Measurements from ENCODE around the gene FMNL2.

- no peak for TF ChIP-seq CTCF (IDR thresholded peaks at IDR 0.05)
- TF ChIP-seq POLR2A (IDR thresholded peaks at IDR 0.05): no peak
Measured at GRCh38 chr2:152379089-152379488, 44.1 kb downstream of the FMNL2 start.

All from esophagus squamous epithelium (tissue), 4 donors.